H1 (cell line): ENCODE data around the gene DPYD. TPM values are rescaled to one million over a fixed set of nuclear protein-coding genes. Genes with fewer than 3 reads are reported as not detected.

Source experiments
- CTCF ChIA-PET: fragments of 300-600 bp; sonication (Branson Sonifier 250); formaldehyde crosslinking; loops from one replicate; lab custom pipeline; 2021; ENCODE audit not compliant: partially characterized antibody; lab: Charles Lee
- POLR2A ChIA-PET: fragments of 300-600 bp; sonication (Branson Sonifier 250); formaldehyde crosslinking; loops from one replicate; lab custom pipeline; 2021; ENCODE audit warnings: inconsistent platforms; ENCODE audit not compliant: partially characterized antibody; lab: Charles Lee
- DNase-seq, 2 experiments: peaks; one replicate each; pipeline versions ENCODE4 v3.0.0 to v3.0.0-alpha.2; 2010 to 2022; ENCODE audit warnings: low spot score in 2 of 2, low read depth in 1 of 2, mixed read lengths in 1 of 2
- FAIRE-seq: peaks from 2 replicates; lab custom pipeline; 2011; peaks lifted over from hg19 to GRCh38; lab: Jason Lieb, UNC
- H2AFZ ChIP-seq: 2 replicates; pipeline ENCODE4 v1.8.1; 2012; ENCODE audit warnings: low read length, inconsistent platforms
- H2AK5ac ChIP-seq: 2 replicates; pipeline ENCODE4 v1.6.1; 2013; ENCODE audit warnings: low read depth, low read length
- H2BK120ac ChIP-seq: replicated peaks from 2 replicates; pipeline ENCODE3; 2013; ENCODE audit warnings: low read depth, low read length, inconsistent platforms
- H2BK12ac ChIP-seq: 2 replicates; pipeline ENCODE4 v1.6.1; 2013; ENCODE audit warnings: low read depth, low read length
- H2BK15ac ChIP-seq: 2 replicates; pipeline ENCODE4 v1.6.1; 2013; ENCODE audit warnings: low read length
- H2BK20ac ChIP-seq: 2 replicates; pipeline ENCODE4 v1.6.1; 2013; ENCODE audit warnings: low read length
- H2BK5ac ChIP-seq: 2 replicates; pipeline ENCODE4 v1.6.1; 2013; ENCODE audit warnings: low read depth, low read length
- H3K14ac ChIP-seq: 2 replicates; pipeline ENCODE4 v1.6.1; 2013; ENCODE audit warnings: inconsistent platforms; ENCODE audit not compliant: insufficient read length
- H3K18ac ChIP-seq: 2 replicates; pipeline ENCODE4 v1.6.1; 2013; ENCODE audit warnings: low read length; ENCODE audit errors: extremely low read depth
- H3K23ac ChIP-seq: 2 replicates; pipeline ENCODE4 v1.6.1; 2013; ENCODE audit warnings: inconsistent platforms; ENCODE audit not compliant: insufficient read length
- H3K23me2 ChIP-seq: 2 replicates; pipeline ENCODE4 v1.6.1; 2013; ENCODE audit warnings: low read depth, low read length
- H3K27ac ChIP-seq: 2 replicates; pipeline ENCODE4 v1.6.1; 2011; ENCODE audit warnings: low read depth, low read length, inconsistent platforms
- H3K27me3 ChIP-seq, 4 experiments: replicated peaks in 1 of 4; 1 replicate in 1 of 4; 2 replicates in 3 of 4; pipeline versions ENCODE4 v1.6.1 to v1.8.1; 2011 to 2013; ENCODE audit warnings: low read length in 3 of 4, mild to moderate bottlenecking in 3 of 4, inconsistent platforms in 2 of 4, mixed read lengths in 2 of 4, moderate library complexity in 1 of 4; ENCODE audit not compliant: control insufficient read depth in 3 of 4, insufficient read depth in 3 of 4; ENCODE audit errors: extremely low read depth in 1 of 4
- H3K36me3 ChIP-seq, 4 experiments: 2 replicates each; pipeline versions ENCODE4 v1.6.1 to v1.8.1; 2011 to 2013; ENCODE audit warnings: mild to moderate bottlenecking in 4 of 4, low read length in 3 of 4, moderate library complexity in 2 of 4, control low read depth in 1 of 4, inconsistent platforms in 1 of 4; ENCODE audit not compliant: insufficient read depth in 4 of 4, control insufficient read depth in 2 of 4
- H3K4ac ChIP-seq: replicated peaks from 2 replicates; pipeline ENCODE3; 2013; ENCODE audit warnings: low read length, low read depth, mixed read lengths, inconsistent platforms; ENCODE audit not compliant: insufficient read length
- H3K4me1 ChIP-seq, 4 experiments: replicated peaks in 1 of 4; 1 replicate in 1 of 4; 2 replicates in 3 of 4; pipeline versions ENCODE4 v1.6.1 to v1.8.1; 2011 to 2013; ENCODE audit warnings: low read length in 3 of 4, inconsistent platforms in 2 of 4, mixed read lengths in 1 of 4; ENCODE audit not compliant: insufficient read depth in 4 of 4, control insufficient read depth in 3 of 4
- H3K4me2 ChIP-seq, 2 experiments: 2 replicates each; pipeline versions ENCODE4 v1.6.1 to v1.8.1; 2011 to 2013; ENCODE audit warnings: low read depth in 2 of 2, low read length in 2 of 2, control low read depth in 1 of 2, inconsistent platforms in 1 of 2, mild to moderate bottlenecking in 1 of 2; ENCODE audit not compliant: insufficient read depth in 1 of 2
- H3K4me3 ChIP-seq, 4 experiments: fragments of 200-600, 300-600 bp in 1 of 4; sonication (generic), shearing (Covaris generic), sonication (Bioruptor Twin) in 1 of 4; 2 replicates each; pipeline versions ENCODE4 v1.5.1 to v1.8.1; 2011 to 2016; ENCODE audit warnings: low read length in 4 of 4, low read depth in 3 of 4, control low read depth in 2 of 4, inconsistent platforms in 2 of 4, mild to moderate bottlenecking in 2 of 4, mixed read lengths in 1 of 4, moderate library complexity in 1 of 4; ENCODE audit not compliant: insufficient read depth in 2 of 4; ENCODE audit errors: extremely low read depth in 1 of 4
- H3K56ac ChIP-seq: replicated peaks from 2 replicates; pipeline ENCODE3; 2013; ENCODE audit warnings: low read depth, mild to moderate bottlenecking, mixed read lengths, low read length, inconsistent platforms; ENCODE audit not compliant: insufficient read length
- H3K79me1 ChIP-seq: 2 replicates; pipeline ENCODE4 v1.6.1; 2013; ENCODE audit warnings: low read depth, low read length, control low read depth
- H3K79me2 ChIP-seq, 2 experiments: 2 replicates each; pipeline versions ENCODE4 v1.6.1 to v1.8.1; 2012 to 2013; ENCODE audit warnings: low read length in 2 of 2, mild to moderate bottlenecking in 2 of 2, inconsistent platforms in 1 of 2; ENCODE audit not compliant: insufficient read depth in 2 of 2, control insufficient read depth in 1 of 2
- H3K9ac ChIP-seq, 4 experiments: replicated peaks in 1 of 4; 1 replicate in 1 of 4; 2 replicates in 3 of 4; pipeline versions ENCODE4 v1.6.1 to v1.8.1; 2011 to 2013; ENCODE audit warnings: low read depth in 3 of 4, low read length in 3 of 4, control low read depth in 2 of 4, mild to moderate bottlenecking in 2 of 4, moderate library complexity in 2 of 4, inconsistent platforms in 1 of 4; ENCODE audit errors: extremely low read depth in 1 of 4
- H3K9me3 ChIP-seq, 2 experiments: 2 replicates each; pipeline versions ENCODE4 v1.6.1 to v1.8.1; 2012 to 2013; ENCODE audit warnings: mild to moderate bottlenecking in 2 of 2, moderate library complexity in 2 of 2, control low read depth in 1 of 2, inconsistent platforms in 1 of 2, low read depth in 1 of 2, low read length in 1 of 2, mixed read lengths in 1 of 2; ENCODE audit not compliant: insufficient read depth in 2 of 2
- H4K20me1 ChIP-seq, 2 experiments: replicated peaks in 1 of 2; 2 replicates each; pipeline versions ENCODE3 to v1.8.1; 2011 to 2013; ENCODE audit warnings: inconsistent platforms in 2 of 2, low read length in 2 of 2, mild to moderate bottlenecking in 1 of 2; ENCODE audit not compliant: insufficient read depth in 2 of 2, control insufficient read depth in 1 of 2
- H4K5ac ChIP-seq: 2 replicates; pipeline ENCODE4 v1.6.1; 2013; ENCODE audit warnings: low read length, low read depth, mixed read lengths, inconsistent platforms; ENCODE audit not compliant: insufficient read length
- H4K8ac ChIP-seq: 2 replicates; pipeline ENCODE4 v1.8.0; 2013; ENCODE audit warnings: mild to moderate bottlenecking, moderate library complexity, low read length, inconsistent platforms; ENCODE audit not compliant: insufficient read depth; ENCODE audit errors: extremely low read depth
- H4K91ac ChIP-seq: replicated peaks from 2 replicates; pipeline ENCODE3; 2013; ENCODE audit warnings: low read length, mixed read lengths, inconsistent platforms; ENCODE audit not compliant: insufficient read length
- ASH2L ChIP-seq: fragments of 200-600, 300-600 bp; sonication (generic); IDR thresholded peaks from one replicate; pipeline ENCODE4 v1.7.1; 2017; ENCODE audit warnings: low read length
- ATF3 ChIP-seq: IDR thresholded peaks from 2 replicates; pipeline ENCODE4 v1.6.1; 2011; ENCODE audit warnings: low read depth, mild to moderate bottlenecking, low read length; ENCODE audit not compliant: insufficient read depth
- BACH1 ChIP-seq: IDR thresholded peaks from 2 replicates; pipeline ENCODE4 v1.6.1; 2012; ENCODE audit warnings: low read length, improper control_type of control experiment
- BRCA1 ChIP-seq: IDR thresholded peaks from 2 replicates; pipeline ENCODE4 v1.6.1; 2012; ENCODE audit warnings: low read depth, low read length, improper control_type of control experiment
- CBX5 ChIP-seq: fragments of 300-800, 300-1000 bp; sonication (generic); IDR thresholded peaks from 2 replicates; pipeline ENCODE4 v1.7.1; 2016; ENCODE audit warnings: antibody characterized with exemption, low read length, low read depth
- CTBP2 ChIP-seq: IDR thresholded peaks from 2 replicates; pipeline ENCODE4 v1.7.0; 2011; ENCODE audit warnings: borderline replicate concordance, mild to moderate bottlenecking, moderate library complexity, mixed read lengths, low read length; ENCODE audit not compliant: insufficient read depth, insufficient read length
- HDAC2 ChIP-seq, 2 experiments: fragments of 300-600 bp in 1 of 2; sonication (generic) in 1 of 2; IDR thresholded peaks; 2 replicates each; pipeline ENCODE4 v1.6.1; 2011 to 2012; ENCODE audit warnings: low read depth in 2 of 2, low read length in 2 of 2, mild to moderate bottlenecking in 2 of 2, moderate library complexity in 2 of 2, borderline replicate concordance in 1 of 2, inconsistent platforms in 1 of 2
- POU5F1 ChIP-seq: IDR thresholded peaks from 2 replicates; pipeline ENCODE4 v1.6.1; 2011; ENCODE audit warnings: low read depth, mild to moderate bottlenecking, low read length, moderate library complexity
- RBBP5 ChIP-seq: IDR thresholded peaks from 2 replicates; pipeline ENCODE4 v1.7.1; 2012; ENCODE audit warnings: low read depth, mild to moderate bottlenecking, inconsistent platforms, low read length, moderate library complexity, borderline replicate concordance
- RXRA ChIP-seq: IDR thresholded peaks from 2 replicates; pipeline ENCODE4 v1.6.1; 2011; ENCODE audit warnings: low read depth, mild to moderate bottlenecking, low read length, moderate library complexity; ENCODE audit not compliant: insufficient read depth
- SAP30 ChIP-seq: fragments of 300-600 bp; sonication (generic); IDR thresholded peaks from 2 replicates; pipeline ENCODE4 v1.7.1; 2012; ENCODE audit warnings: low read length, moderate library complexity, mild to moderate bottlenecking, inconsistent platforms; ENCODE audit not compliant: insufficient read depth, insufficient replicate concordance
- SIN3A ChIP-seq, 2 experiments: IDR thresholded peaks in 1 of 2; conservative IDR thresholded peaks in 1 of 2; 2 replicates each; pipeline ENCODE4 v1.6.1; 2011 to 2012; ENCODE audit warnings: low read length in 2 of 2, improper control_type of control experiment in 1 of 2, low read depth in 1 of 2, mild to moderate bottlenecking in 1 of 2
- SP4 ChIP-seq: IDR thresholded peaks from 2 replicates; pipeline ENCODE4 v1.6.1; 2012; ENCODE audit warnings: low read length, inconsistent platforms
- WGBS, 2 experiments: shearing (Covaris generic) in 1 of 2; methylation state at CpG; one replicate each; pipeline versions ENCODE4 v1.1.6 to v1.1.7; 2013 to 2015; ENCODE audit warnings: low lambda C conversion rate in 2 of 2, mixed read lengths in 2 of 2, inconsistent platforms in 1 of 2, low coverage in 1 of 2, missing lambda C conversion rate in 1 of 2; ENCODE audit not compliant: insufficient replicate concordance in 2 of 2, insufficient coverage in 1 of 2, insufficient read length in 1 of 2; ENCODE audit errors: extremely low coverage in 1 of 2, missing lambda C conversion rate in 1 of 2; 5-methylcytosine and 5-hydroxymethylcytosine counted together
- polyA plus RNA-seq, 7 experiments: library from polyadenylated mRNA; depleted of rRNA in 3 of 7; stranded (reverse) in 5 of 7; unstranded in 2 of 7; fragments of >200 nt in 5 of 7; fragments of 200-250 nt in 2 of 7; gene quantifications; 1 replicate in 5 of 7; 2 replicates in 1 of 7; 4 replicates in 1 of 7; pipeline versions ENCODE4 v1.2.1 to v1.2.3, GENCODE V29; 2011 to 2013; ENCODE audit warnings: missing spikeins in 2 of 7, mixed read lengths in 2 of 7
- total RNA-seq: library from RNA; stranded (reverse); fragmentation: NEBNext Ultra II Directional; extraction: Animal tissue kit (Norgen Biotek cat#: 25700); gene quantifications from 2 replicates; pipeline ENCODE4 v1.2.1, GENCODE V29; 2021

The DPYD gene
- total and polyA plus RNA-seq, 2 of the 8 experiments (the other 6 are each of a cell fraction or from before 2014, with no cell fraction given): 0.29 to 0.73 TPM

GRCh38 chr1:97540346-97540888 lies 380.4 kb downstream of the DPYD start:
- H2BK15ac ChIP-seq: no peak overlapping the region
- H3K9me3 ChIP-seq: no peaks in the 10 kb centered on the region
- H3K79me1 ChIP-seq: no peaks in the 10 kb centered on the region
- H2BK20ac ChIP-seq: no peak overlapping the region
- no peaks in the 10 kb centered on the region for H4K20me1 ChIP-seq
- CTCF ChIA-PET: no interaction called here
- H3K4me3 ChIP-seq: no peak overlapping the region
- no peaks in the 10 kb centered on the region for H3K36me3 ChIP-seq
- H3K27ac ChIP-seq: no peak overlapping the region
- POLR2A ChIA-PET: no interaction called here
- H2BK12ac ChIP-seq: no peak overlapping the region
- no peak overlapping the region for H2AFZ ChIP-seq
- H3K18ac ChIP-seq: no peak overlapping the region
- H3K79me2 ChIP-seq: no peaks in the 10 kb centered on the region
- no peak overlapping the region for H2BK120ac ChIP-seq
- H4K8ac ChIP-seq: no peak overlapping the region
- H3K23me2 ChIP-seq: no peaks in the 10 kb centered on the region
- H3K9ac ChIP-seq: no peak overlapping the region
- H3K4me2 ChIP-seq: no peak overlapping the region
- H2BK5ac ChIP-seq: no peak overlapping the region
- H4K91ac ChIP-seq: no peak overlapping the region
- H2AK5ac ChIP-seq: no peak overlapping the region
- no peak overlapping the region for H3K14ac ChIP-seq
- no peak overlapping the region for H3K4ac ChIP-seq
- no peak overlapping the region for H3K23ac ChIP-seq
- no peak overlapping the region for H3K56ac ChIP-seq
- no peaks in the 10 kb centered on the region; a peak in 1 of 7 replicates for H3K4me1 ChIP-seq
- H4K5ac ChIP-seq: no peak overlapping the region
- DNase-seq: no peak
- 98% methylated on average over 4 of the region's 6 CpGs; no CpG with 5 or more reads in 1 of the 2 experiments for WGBS, 2 experiments
- no peaks in the 10 kb centered on the region for H3K27me3 ChIP-seq
- FAIRE-seq: no peak
- TF ChIP-seq ATF3 (no peak), SP4 (no peak), SAP30 (no peak), BRCA1 (no peak), CBX5 (no peak), HDAC2 (IDR thresholded peaks at IDR 0.05; ENCODE audit: borderline replicate concordance in 1 of 2, low read depth in 2 of 2, low read length in 2 of 2) (no peak), SIN3A (conservative IDR thresholded peaks at IDR 0.05 in 1 of 2, IDR thresholded peaks at IDR 0.05 in 1 of 2; ENCODE audit: low read depth in 1 of 2, low read length in 2 of 2) (no peak), RBBP5 (no peak), BACH1 (no peak), ASH2L (no peak), POU5F1 (no peak), CTBP2 (no peak), RXRA (no peak)
